H9 (cell line): ENCODE measurements around the gene SP110. TPM values are rescaled to one million over a fixed set of nuclear protein-coding genes. Genes with fewer than 3 reads are reported as not detected.

Experiments
- DNase-seq: peaks from one replicate; pipeline ENCODE4 v3.0.0-alpha.2; 2017
- H2AFZ ChIP-seq: one replicate; pipeline ENCODE4 v1.6.1; 2013; ENCODE audit warnings: mild to moderate bottlenecking, low read length, control low read depth, moderate library complexity
- H2AK5ac ChIP-seq: 2 replicates; pipeline ENCODE4 v1.6.1; 2013; ENCODE audit warnings: low read length, control low read depth, mixed read lengths; ENCODE audit not compliant: insufficient read length
- H2BK120ac ChIP-seq: one replicate; pipeline ENCODE4 v1.6.1; 2013; ENCODE audit warnings: low read depth, mild to moderate bottlenecking, low read length, control low read depth, inconsistent platforms; ENCODE audit not compliant: poor library complexity, severe bottlenecking
- H2BK12ac ChIP-seq: 2 replicates; pipeline ENCODE4 v1.6.1; 2013; ENCODE audit warnings: low read length, control low read depth, mixed read lengths, low read depth; ENCODE audit not compliant: insufficient read length
- H2BK15ac ChIP-seq: 2 replicates; pipeline ENCODE4 v1.6.1; 2013; ENCODE audit warnings: low read depth, low read length, control low read depth
- H2BK20ac ChIP-seq: one replicate; pipeline ENCODE4 v1.6.1; 2013; ENCODE audit warnings: low read depth, mild to moderate bottlenecking, low read length, control low read depth, inconsistent platforms; ENCODE audit not compliant: poor library complexity, severe bottlenecking
- H2BK5ac ChIP-seq: 2 replicates; pipeline ENCODE4 v1.6.1; 2013; ENCODE audit warnings: low read length, control low read depth, mixed read lengths; ENCODE audit not compliant: insufficient read length
- H3K14ac ChIP-seq: 2 replicates; pipeline ENCODE4 v1.6.1; 2013; ENCODE audit warnings: low read length, control low read depth; ENCODE audit not compliant: insufficient read depth
- H3K18ac ChIP-seq: 2 replicates; pipeline ENCODE4 v1.6.1; 2013; ENCODE audit warnings: low read depth, mild to moderate bottlenecking, mixed read lengths, low read length, control low read depth; ENCODE audit not compliant: insufficient read length
- H3K23ac ChIP-seq: 2 replicates; pipeline ENCODE4 v1.6.1; 2013; ENCODE audit warnings: low read length, control low read depth, mixed read lengths, low read depth; ENCODE audit not compliant: insufficient read length
- H3K23me2 ChIP-seq: 2 replicates; pipeline ENCODE4 v1.6.1; 2013; ENCODE audit warnings: low read depth, mild to moderate bottlenecking, mixed read lengths, low read length, control low read depth; ENCODE audit not compliant: insufficient read length, poor library complexity, severe bottlenecking
- H3K27ac ChIP-seq: 2 replicates; pipeline ENCODE4 v1.5.1; 2013; ENCODE audit warnings: low read length, control low read depth, mixed read lengths, low read depth; ENCODE audit not compliant: insufficient read length
- H3K27me3 ChIP-seq: 2 replicates; pipeline ENCODE4 v1.6.1; 2013; ENCODE audit warnings: low read length, control low read depth, inconsistent platforms; ENCODE audit not compliant: insufficient read depth
- H3K4ac ChIP-seq: 2 replicates; pipeline ENCODE4 v1.6.1; 2013; ENCODE audit warnings: low read depth, mild to moderate bottlenecking, control low read depth, inconsistent platforms, low read length, moderate library complexity
- H3K4me1 ChIP-seq: 2 replicates; pipeline ENCODE4 v1.6.1; 2013; ENCODE audit warnings: low read length, control low read depth, inconsistent platforms; ENCODE audit not compliant: insufficient read depth
- H3K4me2 ChIP-seq: 2 replicates; pipeline ENCODE4 v1.6.1; 2013; ENCODE audit warnings: low read length, control low read depth, mixed read lengths; ENCODE audit not compliant: insufficient read length, insufficient read depth
- H3K56ac ChIP-seq: 2 replicates; pipeline ENCODE4 v1.6.1; 2013; ENCODE audit warnings: low read depth, mild to moderate bottlenecking, mixed read lengths, low read length, control low read depth; ENCODE audit not compliant: insufficient read length
- H3K79me1 ChIP-seq: 2 replicates; pipeline ENCODE4 v1.6.1; 2013; ENCODE audit warnings: low read depth, mild to moderate bottlenecking, moderate library complexity, low read length, control low read depth, inconsistent platforms; ENCODE audit not compliant: insufficient read depth, poor library complexity, severe bottlenecking
- H3K79me2 ChIP-seq: 2 replicates; pipeline ENCODE4 v1.6.1; 2013; ENCODE audit warnings: low read length, control low read depth, inconsistent platforms; ENCODE audit not compliant: insufficient read depth
- H3K9ac ChIP-seq: 2 replicates; pipeline ENCODE4 v1.6.1; 2013; ENCODE audit warnings: low read length, control low read depth, mixed read lengths; ENCODE audit not compliant: insufficient read length; ENCODE audit errors: extremely low read depth
- H3K9me3 ChIP-seq: one replicate; pipeline ENCODE4 v1.6.1; 2013; ENCODE audit warnings: low read depth, low read length, inconsistent platforms; ENCODE audit not compliant: control insufficient read depth
- H3T11ph ChIP-seq: one replicate; pipeline ENCODE4 v1.6.1; 2013; ENCODE audit warnings: mild to moderate bottlenecking, low read length, control low read depth, inconsistent platforms
- H4K20me1 ChIP-seq: one replicate; pipeline ENCODE4 v1.6.1; 2013; ENCODE audit not compliant: control insufficient read depth, insufficient read length, insufficient read depth
- H4K5ac ChIP-seq: 2 replicates; pipeline ENCODE4 v1.6.1; 2013; ENCODE audit warnings: low read depth, mild to moderate bottlenecking, mixed read lengths, low read length, control low read depth; ENCODE audit not compliant: insufficient read length
- H4K8ac ChIP-seq: replicated peaks from 2 replicates; pipeline ENCODE4 v1.6.1; 2013; ENCODE audit warnings: low read length, control low read depth, mixed read lengths, low read depth; ENCODE audit not compliant: insufficient read length
- H4K91ac ChIP-seq: 2 replicates; pipeline ENCODE4 v1.6.1; 2013; ENCODE audit warnings: low read depth, mild to moderate bottlenecking, moderate library complexity, mixed read lengths, low read length, control low read depth; ENCODE audit not compliant: insufficient read length
- H3K27ac Mint-ChIP-seq, 3 experiments: 2 replicates in 2 of 3; 3 replicates in 1 of 3; pipeline ENCODE4 v1.8.0; 2020 to 2021; ENCODE audit warnings: mixed read lengths in 3 of 3, mild to moderate bottlenecking in 1 of 3, moderate library complexity in 1 of 3
- H3K27me3 Mint-ChIP-seq: 2 replicates; pipeline ENCODE4 v1.8.0; 2021; ENCODE audit warnings: low read depth, mild to moderate bottlenecking, moderate library complexity, mixed read lengths
- H3K36me3 Mint-ChIP-seq, 3 experiments: 2 replicates in 2 of 3; 3 replicates in 1 of 3; pipeline ENCODE4 v1.8.0; 2020 to 2021; ENCODE audit warnings: low read depth in 3 of 3, mixed read lengths in 3 of 3; ENCODE audit not compliant: insufficient read depth in 1 of 3
- H3K4me1 Mint-ChIP-seq, 2 experiments: 2 replicates each; pipeline ENCODE4 v1.8.0; 2020; ENCODE audit warnings: mixed read lengths in 2 of 2
- H3K4me3 Mint-ChIP-seq, 2 experiments: 2 replicates in 1 of 2; 3 replicates in 1 of 2; pipeline ENCODE4 v1.8.0; 2020 to 2021; ENCODE audit warnings: mild to moderate bottlenecking in 2 of 2, mixed read lengths in 2 of 2, moderate library complexity in 1 of 2
- H3K9me3 Mint-ChIP-seq, 2 experiments: 2 replicates in 1 of 2; 3 replicates in 1 of 2; pipeline ENCODE4 v1.8.0; 2020; ENCODE audit warnings: mild to moderate bottlenecking in 2 of 2, mixed read lengths in 2 of 2, moderate library complexity in 1 of 2
- WGBS: extraction: QIAGEN DNeasy Blood & Tissue Kit; methylation state at CpG from one replicate; pipeline ENCODE4 v1.1.7; 2013; ENCODE audit warnings: missing lambda C conversion rate, low lambda C conversion rate, mixed read lengths; ENCODE audit not compliant: insufficient read length; ENCODE audit errors: extremely low coverage; 5-methylcytosine and 5-hydroxymethylcytosine counted together
- total RNA-seq: library from RNA; stranded (reverse); gene quantifications from 2 replicates; pipeline ENCODE4 v1.2.1, GENCODE V29; 2021
- TF ChIP-seq, protein P1 (sequence below): fragments of 200-600 bp; sonication (generic); conservative IDR thresholded peaks from 3 replicates; pipeline ENCODE4 v1.8.0; 2021; ENCODE audit warnings: antibody characterized with exemption, mild to moderate bottlenecking

The SP110 gene
- total RNA-seq, 1 experiment from 2014 or later, result 3.7 TPM

DNA sequence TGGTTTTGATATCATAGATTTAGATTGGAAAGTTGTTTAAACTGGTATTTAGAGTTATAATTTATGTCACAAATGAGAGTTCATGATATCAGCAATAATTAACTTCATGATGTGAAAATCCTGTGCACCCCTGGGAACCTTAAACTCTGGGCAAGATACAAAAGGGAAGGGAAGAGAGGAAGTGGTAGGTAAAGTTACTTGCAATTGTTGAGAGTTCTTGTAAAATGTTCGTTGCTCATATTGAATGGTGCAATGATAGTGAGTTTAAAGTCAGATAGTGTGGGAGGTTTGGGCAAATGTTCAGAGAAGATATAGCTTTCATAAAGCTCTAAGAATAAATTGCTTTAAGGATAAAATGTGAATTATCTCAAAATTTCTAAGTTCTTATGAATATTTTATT, 75.4 kb downstream of the SP110 start:
- TF ChIP-seq, protein P1, sequence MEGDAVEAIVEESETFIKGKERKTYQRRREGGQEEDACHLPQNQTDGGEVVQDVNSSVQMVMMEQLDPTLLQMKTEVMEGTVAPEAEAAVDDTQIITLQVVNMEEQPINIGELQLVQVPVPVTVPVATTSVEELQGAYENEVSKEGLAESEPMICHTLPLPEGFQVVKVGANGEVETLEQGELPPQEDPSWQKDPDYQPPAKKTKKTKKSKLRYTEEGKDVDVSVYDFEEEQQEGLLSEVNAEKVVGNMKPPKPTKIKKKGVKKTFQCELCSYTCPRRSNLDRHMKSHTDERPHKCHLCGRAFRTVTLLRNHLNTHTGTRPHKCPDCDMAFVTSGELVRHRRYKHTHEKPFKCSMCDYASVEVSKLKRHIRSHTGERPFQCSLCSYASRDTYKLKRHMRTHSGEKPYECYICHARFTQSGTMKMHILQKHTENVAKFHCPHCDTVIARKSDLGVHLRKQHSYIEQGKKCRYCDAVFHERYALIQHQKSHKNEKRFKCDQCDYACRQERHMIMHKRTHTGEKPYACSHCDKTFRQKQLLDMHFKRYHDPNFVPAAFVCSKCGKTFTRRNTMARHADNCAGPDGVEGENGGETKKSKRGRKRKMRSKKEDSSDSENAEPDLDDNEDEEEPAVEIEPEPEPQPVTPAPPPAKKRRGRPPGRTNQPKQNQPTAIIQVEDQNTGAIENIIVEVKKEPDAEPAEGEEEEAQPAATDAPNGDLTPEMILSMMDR, result no peak
- Histone ChIP-seq H3K79me1 (no peaks in the 10 kb centered on the region), H3K4me2 (no peak overlapping the region), H4K20me1 (no peaks in the 10 kb centered on the region), H3K56ac (no peak overlapping the region), H2BK5ac (no peak overlapping the region), H2AFZ (no peak overlapping the region), H2BK120ac (no peak overlapping the region), H3K14ac (no peak overlapping the region), H2BK15ac (no peak overlapping the region), H4K91ac (no peak overlapping the region), H3K23ac (no peak overlapping the region), H2AK5ac (no peak overlapping the region), H3K4ac (no peak overlapping the region), H3K18ac (no peak overlapping the region), H3K27ac (no peak overlapping the region), H3K9ac (no peak overlapping the region), H3K4me1 (no peaks in the 10 kb centered on the region), H4K8ac (no peak overlapping the region), H2BK20ac (no peak overlapping the region), H3K27me3 (no peaks in the 10 kb centered on the region), H3T11ph (no peak overlapping the region), H3K79me2 (no peaks in the 10 kb centered on the region), H3K23me2 (no peaks in the 10 kb centered on the region), H4K5ac (no peak overlapping the region), H3K9me3 (no peaks in the 10 kb centered on the region), H2BK12ac (no peak overlapping the region)
- H3K4me3 Mint-ChIP-seq, result no peak overlapping the region
- peaks cover 16 to 26% (median 24%) of the 10 kb centered on the region in 3 experiments for H3K36me3 Mint-ChIP-seq
- H3K9me3 Mint-ChIP-seq, result peaks cover 24% of the 10 kb centered on the region in 2 experiments
- peaks cover 2% of the 10 kb centered on the region; the same call in 1 of the 2 replicates for H3K27me3 Mint-ChIP-seq
- peaks cover 7 to 9% of the 10 kb centered on the region in 2 experiments for H3K4me1 Mint-ChIP-seq
- WGBS, result no CpG with 5 or more reads among the region's 1 CpG
- H3K27ac Mint-ChIP-seq, result no peak overlapping the region
- DNase-seq, result no peak
